NT2/D1 (cell line): Measurements from ENCODE around the gene CNPY4.

Experiments
- SUZ12 ChIP-seq: IDR thresholded peaks from 2 replicates; pipeline ENCODE4 v1.6.1; 2011; ENCODE audit not compliant: insufficient read length, insufficient read depth; ENCODE audit errors: extremely low read depth
- YY1 ChIP-seq: IDR thresholded peaks from 2 replicates; pipeline ENCODE4 v1.6.1; 2011; ENCODE audit not compliant: insufficient read length, insufficient read depth
- ZNF274 ChIP-seq: IDR thresholded peaks from 2 replicates; pipeline ENCODE4 v1.6.1; 2011; ENCODE audit warnings: mild to moderate bottlenecking, low read depth, low read length

DNA sequence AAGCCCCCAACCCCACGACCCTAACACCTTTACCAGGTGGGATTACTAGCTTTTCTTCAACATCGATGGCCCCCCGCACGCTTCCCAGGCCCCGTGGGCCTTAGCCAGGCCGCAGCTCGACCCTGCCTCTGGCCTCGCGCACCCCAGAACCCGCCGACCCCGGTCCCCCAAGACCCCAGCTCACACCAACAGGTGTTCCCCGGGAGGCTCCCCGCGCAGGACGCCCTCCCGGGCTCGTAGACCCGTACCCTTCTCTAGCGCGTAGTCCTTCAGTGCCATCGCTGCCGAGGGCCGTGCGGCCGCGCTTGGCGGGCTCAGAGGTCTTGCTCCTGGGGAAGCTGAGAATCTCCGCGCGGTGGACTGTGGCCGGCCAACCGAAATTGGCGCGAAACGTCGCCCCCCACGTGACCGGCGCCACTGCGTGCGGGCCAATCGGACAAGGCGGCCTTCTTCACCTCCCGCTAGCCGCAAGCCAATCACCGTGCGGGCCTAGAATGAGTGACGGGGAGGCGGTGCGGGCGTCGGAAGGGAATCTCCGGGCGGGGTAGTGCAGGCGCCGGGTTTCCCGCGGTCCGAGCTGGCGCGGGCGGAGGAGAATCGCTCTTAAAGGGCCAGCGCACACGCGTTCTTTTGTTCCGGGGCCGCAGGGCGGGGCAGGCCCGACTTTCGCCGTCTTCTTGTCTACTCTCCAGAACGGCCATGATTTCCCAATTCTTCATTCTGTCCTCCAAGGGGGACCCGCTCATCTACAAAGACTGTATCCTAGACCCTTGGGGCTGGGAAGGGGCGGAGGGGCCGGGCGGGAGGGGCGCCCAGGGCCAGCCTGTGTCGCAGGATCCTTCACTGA is 18.2 kb upstream of the CNPY4 start, which contains the start of the genes AP4M1 and MCM7:
- TF ChIP-seq YY1 (no peak), SUZ12 (no peak), ZNF274 (no peak)
